K562 (cell line): Measurements from ENCODE around the gene ANO8. TPM values are rescaled to one million over a fixed set of nuclear protein-coding genes. Genes with fewer than 3 reads are reported as not detected.

Source experiments
- BACH1 ChIP-seq: fragments of 200-800 bp; sonication (Bioruptor generic); IDR thresholded peaks from 2 replicates; pipeline ENCODE4 v1.6.1; 2016; ENCODE audit warnings: missing genetic modification characterization, missing compliant biosample characterization
- CBX3 ChIP-seq, 2 experiments: IDR thresholded peaks; 1 replicate in 1 of 2; 2 replicates in 1 of 2; pipeline ENCODE4 v1.6.1; 2012; ENCODE audit warnings: inconsistent platforms in 2 of 2, low read length in 2 of 2, borderline replicate concordance in 1 of 2, control low read depth in 1 of 2
- CREBBP ChIP-seq: IDR thresholded peaks from one replicate; pipeline ENCODE4 v1.6.1; 2012; ENCODE audit warnings: low read depth, mild to moderate bottlenecking, control low read depth, inconsistent platforms, low read length
- IFI16 ChIP-seq: fragments of 250-450 bp; sonication (Bioruptor Pico); IDR thresholded peaks from 2 replicates; pipeline ENCODE4 v2.1.2; 2022; ENCODE audit warnings: mild to moderate bottlenecking, inconsistent platforms
- SMARCE1 ChIP-seq: fragments of 450-650 bp; IDR thresholded peaks from 2 replicates; pipeline ENCODE4 v1.7.1; 2016; ENCODE audit warnings: mild to moderate bottlenecking
- SP1 ChIP-seq: sonication (generic); formaldehyde crosslinking; IDR thresholded peaks from 2 replicates; pipeline ENCODE4 v1.8.1; 2022; ENCODE audit warnings: mild to moderate bottlenecking, missing genetic modification reagents
- ZBTB11 ChIP-seq, 3 experiments: fragments of 200-800 bp in 1 of 3; fragments of 250-450 bp in 1 of 3; fragments of 450-650 bp in 1 of 3; sonication (Bioruptor Pico) in 1 of 3; sonication (Bioruptor generic) in 1 of 3; formaldehyde crosslinking in 1 of 3; IDR thresholded peaks; 2 replicates each; pipeline versions ENCODE4 v1.6.1 to v1.8.0; 2016 to 2022; ENCODE audit warnings: mild to moderate bottlenecking in 2 of 3, missing genetic modification characterization in 2 of 3, missing compliant biosample characterization in 1 of 3, moderate library complexity in 1 of 3
- ZFP30 ChIP-seq: fragments of 250-450 bp; sonication (Bioruptor Pico); IDR thresholded peaks from 2 replicates; pipeline ENCODE4 v1.8.0; 2022; ENCODE audit warnings: moderate library complexity, mild to moderate bottlenecking, inconsistent platforms, borderline replicate concordance
- ZNF445 ChIP-seq: fragments of 250-450 bp; sonication (Bioruptor Pico); IDR thresholded peaks from 2 replicates; pipeline ENCODE4 v1.4.0; 2020; ENCODE audit warnings: low read depth, mild to moderate bottlenecking, moderate library complexity
- polyA plus RNA-seq, 8 experiments: library from polyadenylated mRNA; depleted of rRNA in 4 of 8; stranded (reverse) in 5 of 8; unstranded in 3 of 8; fragments of >200 nt; fragmentation: Nextera tagmentation in 2 of 8; fragmentation: Illumina TruSeq in 1 of 8; extraction: Ambion mirVana in 2 of 8; extraction: Trizol in 1 of 8; gene quantifications; 2 replicates each; pipeline versions ENCODE4 v1.2.1 to v1.2.3, GENCODE V29; 2011 to 2014; ENCODE audit warnings: inconsistent platforms in 1 of 8, missing spikeins in 1 of 8
- total RNA-seq, 7 experiments: library from RNA; depleted of rRNA in 6 of 7; stranded (reverse); fragments of >200 nt in 6 of 7; fragmentation: Illumina TruSeq in 2 of 7; extraction: Trizol in 2 of 7; gene quantifications; 2 replicates each; pipeline versions ENCODE4 v1.2.1 to v1.2.3, GENCODE V29; 2011 to 2021; ENCODE audit warnings: low replicate concordance in 1 of 7

The ANO8 gene
- total and polyA plus RNA-seq, 9 of the 15 experiments (the other 6 are each of a cell fraction or from before 2014, with no cell fraction given): 0.07 to 7.6 (median 2.3) TPM; not detected in 1

GRCh38 chr19:17331045-17331558 lies 3.6 kb downstream of the ANO8 start (continued):
- TF ChIP-seq ZBTB11 (CRISPR knock-in tag; IDR thresholded peaks at IDR 0.05) (no peak), SMARCE1 (no peak), CREBBP (no peak), CBX3 (IDR thresholded peaks at IDR 0.05; ENCODE audit: borderline replicate concordance in 1 of 2, low read length in 2 of 2) (no peak), IFI16 (CRISPR knock-in tag) (no peak), BACH1 (no peak), ZNF445 (no peak), SP1 (no peak), ZFP30 (CRISPR knock-in tag) (no peak)
